Vagina (tissue), 2 donors: Measurements from ENCODE around the gene TEX26. TPM values are rescaled to one million over a fixed set of nuclear protein-coding genes. Genes with fewer than 3 reads are reported as not detected.

Source experiments
- DNase-seq, 2 donors: peaks; one replicate each; pipeline ENCODE4 v3.0.0-alpha.2; 2017; ENCODE audit errors: extremely low spot score in 2 of 2
- H3K27ac ChIP-seq: fragments of 200-600 bp; sonication (generic); one replicate; pipeline ENCODE4 v1.5.1; 2019
- H3K27me3 ChIP-seq: fragments of 200-600 bp; sonication (generic); one replicate; pipeline ENCODE4 v1.5.1; 2019
- H3K36me3 ChIP-seq, 2 donors: fragments of 200-600 bp; sonication (generic); one replicate each; pipeline ENCODE4 v1.5.1; 2017 to 2019
- H3K4me1 ChIP-seq: fragments of 200-600 bp; sonication (generic); one replicate; pipeline ENCODE4 v1.5.1; 2019
- H3K4me3 ChIP-seq, 2 donors: fragments of 200-600 bp; sonication (generic); 1 replicate in 1 of 2; 2 replicates in 1 of 2; pipeline ENCODE4 v1.5.1; 2016 to 2019
- H3K9me3 ChIP-seq: fragments of 200-600 bp; sonication (generic); one replicate; pipeline ENCODE4 v1.5.1; 2019
- POLR2A ChIP-seq, 2 donors: fragments of 450-650 bp; IDR thresholded peaks; one replicate each; pipeline ENCODE4 v1.6.1; 2017; ENCODE audit warnings: antibody characterized with exemption in 2 of 2, mild to moderate bottlenecking in 2 of 2, moderate library complexity in 2 of 2
- POLR2AphosphoS5 ChIP-seq, 2 donors: sonication (generic); formaldehyde crosslinking; IDR thresholded peaks; one replicate each; pipeline ENCODE4 v1.9.0; 2017; ENCODE audit warnings: antibody characterized with exemption in 2 of 2, mild to moderate bottlenecking in 2 of 2, low read depth in 1 of 2; ENCODE audit not compliant: insufficient read depth in 1 of 2
- intact Hi-C: fragments of 100-400 bp; cut with DNase I; formaldehyde crosslinking; loops from one replicate; pipeline ENCODE4 v1.15.1; 2023
- total RNA-seq: library from RNA; depleted of rRNA; stranded (reverse); fragments of >200 nt; gene quantifications from one replicate; pipeline ENCODE4 v1.2.3, GENCODE V29; 2016
- TF ChIP-seq, protein P1 (sequence below), 3 experiments: fragments of 450-650 bp in 2 of 3; fragments of 200-600 bp in 1 of 3; sonication (generic) in 1 of 3; IDR thresholded peaks; one replicate each; pipeline ENCODE4 v1.5.1; 2017 to 2019; ENCODE audit warnings: antibody characterized with exemption in 3 of 3, mild to moderate bottlenecking in 2 of 3, moderate library complexity in 2 of 3

The TEX26 gene
- total RNA-seq, 1 donor from 2014 or later: not detected

DNA sequence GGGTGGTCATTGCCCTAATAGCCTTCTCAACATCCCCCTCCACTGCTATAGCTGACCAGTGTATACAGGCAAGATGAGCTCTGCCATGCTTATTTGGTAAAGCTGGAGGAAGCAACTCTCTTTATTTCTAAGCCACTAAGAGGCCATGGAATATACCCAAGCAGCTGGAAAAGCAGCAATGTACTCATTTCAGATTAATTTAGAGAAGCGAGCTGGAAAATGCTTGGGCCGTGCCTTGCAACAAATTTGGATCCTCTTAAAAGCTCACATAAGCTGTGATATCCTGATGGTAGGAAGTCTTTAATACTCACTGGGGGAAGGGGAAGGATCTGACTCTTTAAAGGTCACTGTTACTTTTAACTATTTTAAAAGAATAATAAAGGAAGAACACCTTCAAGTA is 77.8 kb downstream of the TEX26 start:
- H3K36me3 ChIP-seq: no peaks in the 10 kb centered on the region
- no peak for TF ChIP-seq POLR2A (IDR thresholded peaks at IDR 0.05)
- TF ChIP-seq, protein P1, sequence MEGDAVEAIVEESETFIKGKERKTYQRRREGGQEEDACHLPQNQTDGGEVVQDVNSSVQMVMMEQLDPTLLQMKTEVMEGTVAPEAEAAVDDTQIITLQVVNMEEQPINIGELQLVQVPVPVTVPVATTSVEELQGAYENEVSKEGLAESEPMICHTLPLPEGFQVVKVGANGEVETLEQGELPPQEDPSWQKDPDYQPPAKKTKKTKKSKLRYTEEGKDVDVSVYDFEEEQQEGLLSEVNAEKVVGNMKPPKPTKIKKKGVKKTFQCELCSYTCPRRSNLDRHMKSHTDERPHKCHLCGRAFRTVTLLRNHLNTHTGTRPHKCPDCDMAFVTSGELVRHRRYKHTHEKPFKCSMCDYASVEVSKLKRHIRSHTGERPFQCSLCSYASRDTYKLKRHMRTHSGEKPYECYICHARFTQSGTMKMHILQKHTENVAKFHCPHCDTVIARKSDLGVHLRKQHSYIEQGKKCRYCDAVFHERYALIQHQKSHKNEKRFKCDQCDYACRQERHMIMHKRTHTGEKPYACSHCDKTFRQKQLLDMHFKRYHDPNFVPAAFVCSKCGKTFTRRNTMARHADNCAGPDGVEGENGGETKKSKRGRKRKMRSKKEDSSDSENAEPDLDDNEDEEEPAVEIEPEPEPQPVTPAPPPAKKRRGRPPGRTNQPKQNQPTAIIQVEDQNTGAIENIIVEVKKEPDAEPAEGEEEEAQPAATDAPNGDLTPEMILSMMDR (IDR thresholded peaks at IDR 0.05): no peak
- no peak for TF ChIP-seq POLR2AphosphoS5 (IDR thresholded peaks at IDR 0.05; ENCODE audit: insufficient read depth in 1 of 2, low read depth in 1 of 2)
- H3K27me3 ChIP-seq: no peaks in the 10 kb centered on the region

DNA sequence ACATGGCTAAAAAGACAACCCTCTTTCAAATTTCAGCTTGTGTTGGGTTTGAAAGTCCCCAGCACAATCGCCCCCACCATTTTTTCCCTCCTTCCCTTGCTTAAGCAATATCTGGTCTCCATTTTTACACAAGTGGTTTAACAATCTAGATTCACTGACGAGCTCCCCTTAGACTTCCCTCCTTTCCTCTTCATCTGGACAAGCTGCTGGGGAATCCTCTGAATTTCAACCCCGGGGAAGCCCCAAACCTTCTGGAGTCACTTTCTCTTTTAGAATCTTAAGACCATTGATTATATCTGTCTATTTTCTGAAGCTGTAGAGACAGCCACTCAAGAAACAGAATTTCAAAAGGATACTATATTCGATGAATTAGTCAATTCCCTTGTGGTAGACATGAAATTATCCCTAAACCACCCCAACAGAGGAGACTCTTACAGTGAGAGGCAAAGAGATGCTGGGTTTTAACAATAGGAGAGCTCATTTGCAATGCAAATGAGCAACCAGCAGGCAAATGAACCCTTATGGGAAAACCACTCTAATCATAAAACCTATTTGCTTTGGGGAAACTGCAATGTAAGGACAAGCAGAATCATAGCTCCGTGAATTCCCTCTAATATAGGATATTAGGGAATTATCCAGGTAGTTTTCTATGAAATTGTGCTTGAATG is 78.9 kb downstream of the TEX26 start:
- Histone ChIP-seq H3K4me1 (no peaks in the 10 kb centered on the region), H3K27ac (no peak overlapping the region), H3K36me3 (no peaks in the 10 kb centered on the region), H3K9me3 (no peaks in the 10 kb centered on the region), H3K4me3 (no peak overlapping the region), H3K27me3 (no peaks in the 10 kb centered on the region)
- no peak for DNase-seq
- TF ChIP-seq, protein P1 (IDR thresholded peaks at IDR 0.05): no peak
- TF ChIP-seq POLR2A (IDR thresholded peaks at IDR 0.05) (no peak), POLR2AphosphoS5 (IDR thresholded peaks at IDR 0.05; ENCODE audit: insufficient read depth in 1 of 2, low read depth in 1 of 2) (no peak)
- intact Hi-C loops: no loop called here

More for the DNA sequence above, 77.8 kb downstream of the TEX26 start:
- Histone ChIP-seq H3K4me3 (no peak overlapping the region), H3K9me3 (no peaks in the 10 kb centered on the region), H3K4me1 (no peaks in the 10 kb centered on the region), H3K27ac (no peak overlapping the region)
- intact Hi-C loops: no loop called here
- DNase-seq: no peak

DNA sequence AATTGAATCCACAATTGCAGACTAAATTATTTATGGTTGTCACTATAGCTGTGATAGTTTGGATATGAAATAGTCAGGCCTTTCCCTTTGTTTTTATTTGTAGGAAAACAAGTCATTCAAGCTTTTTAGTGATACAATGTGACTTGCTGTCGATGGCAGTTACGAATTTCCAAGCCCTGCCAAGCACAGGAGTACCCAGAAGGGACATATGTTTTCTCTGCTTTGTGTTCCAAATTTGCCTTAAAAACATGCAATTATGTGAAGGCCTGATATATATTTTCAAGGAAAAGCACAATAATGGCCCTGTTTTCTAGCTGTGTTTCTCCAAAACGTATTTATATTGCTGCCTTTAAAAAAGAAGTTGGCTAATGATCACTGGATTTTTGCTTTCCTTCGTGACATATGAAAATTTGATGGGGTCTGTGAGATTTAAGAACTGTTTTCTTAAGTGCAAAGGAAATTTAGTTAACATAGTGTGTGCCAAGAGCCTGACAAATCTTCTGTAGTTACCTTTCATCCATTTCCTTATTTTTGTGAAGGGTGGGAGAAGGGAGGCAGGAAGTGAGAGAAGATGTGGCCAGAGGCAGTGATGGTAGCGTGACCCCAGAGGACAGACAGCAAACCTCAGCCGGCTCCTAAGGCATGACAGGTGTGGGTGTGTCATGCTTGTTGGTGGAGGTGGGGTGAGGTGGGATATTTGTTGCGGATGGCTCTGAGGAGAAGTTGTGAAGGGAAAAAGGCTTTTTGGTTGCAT is 79.6 kb downstream of the TEX26 start:
- Histone ChIP-seq H3K4me1 (no peaks in the 10 kb centered on the region), H3K27me3 (no peaks in the 10 kb centered on the region), H3K9me3 (no peaks in the 10 kb centered on the region), H3K4me3 (no peak overlapping the region), H3K27ac (no peak overlapping the region), H3K36me3 (no peaks in the 10 kb centered on the region)
- TF ChIP-seq POLR2AphosphoS5 (IDR thresholded peaks at IDR 0.05; ENCODE audit: insufficient read depth in 1 of 2, low read depth in 1 of 2) (no peak), POLR2A (IDR thresholded peaks at IDR 0.05) (no peak)
- TF ChIP-seq, protein P1 (IDR thresholded peaks at IDR 0.05): no peak
- intact Hi-C loops: no loop called here
- DNase-seq: no peak

DNA sequence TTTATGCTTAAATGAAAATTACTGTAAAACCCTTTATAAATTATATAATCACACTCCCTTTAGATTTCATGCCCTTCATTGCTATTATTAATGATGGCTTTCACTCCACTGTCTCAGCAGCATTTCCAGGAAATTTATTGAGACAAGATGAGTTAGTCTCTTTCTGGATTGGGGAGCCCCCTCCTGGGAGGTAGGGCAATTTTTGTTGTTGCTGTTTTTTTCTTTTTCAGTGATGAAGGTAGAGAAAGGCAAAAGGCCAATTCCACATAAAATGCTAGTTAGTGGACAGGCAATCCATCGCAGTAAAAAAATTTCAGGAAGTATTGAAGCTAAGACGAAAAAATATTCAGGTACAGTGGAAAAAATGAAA is 80.2 kb downstream of the TEX26 start:
- no peak for DNase-seq
- Histone ChIP-seq H3K9me3 (no peaks in the 10 kb centered on the region), H3K36me3 (no peaks in the 10 kb centered on the region), H3K4me1 (no peaks in the 10 kb centered on the region), H3K4me3 (no peak overlapping the region), H3K27me3 (no peaks in the 10 kb centered on the region), H3K27ac (no peak overlapping the region)
- intact Hi-C loops: no loop called here
- TF ChIP-seq, protein P1 (IDR thresholded peaks at IDR 0.05): peak in 1 of 3 experiments; percentile 6
- no peak for TF ChIP-seq POLR2AphosphoS5 (IDR thresholded peaks at IDR 0.05; ENCODE audit: insufficient read depth in 1 of 2, low read depth in 1 of 2)
- TF ChIP-seq POLR2A (IDR thresholded peaks at IDR 0.05): no peak

DNA sequence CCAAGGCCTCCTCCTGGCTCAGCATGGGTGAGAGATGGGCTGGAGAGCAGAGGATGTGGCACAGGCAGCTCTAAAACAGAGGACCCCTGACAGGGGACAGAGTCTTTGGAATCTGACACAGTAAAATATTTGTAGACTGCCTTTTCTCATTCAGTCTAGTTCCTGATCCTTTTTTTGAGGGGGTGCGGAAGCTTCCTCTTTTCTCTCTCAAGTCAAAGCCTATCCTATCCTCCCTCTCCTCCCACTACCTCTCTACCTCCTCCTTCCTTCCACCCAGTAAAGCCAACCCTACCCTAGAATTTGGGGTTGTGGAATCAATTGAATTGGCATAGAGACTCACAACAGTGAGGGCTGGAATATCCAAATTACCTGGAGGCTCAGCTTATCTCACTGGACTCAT is 82.0 kb downstream of the TEX26 start:
- intact Hi-C loops: no loop called here
- TF ChIP-seq, protein P1 (IDR thresholded peaks at IDR 0.05): no peak
- no peak for TF ChIP-seq POLR2AphosphoS5 (IDR thresholded peaks at IDR 0.05; ENCODE audit: insufficient read depth in 1 of 2, low read depth in 1 of 2)
- no peak for TF ChIP-seq POLR2A (IDR thresholded peaks at IDR 0.05)
- no peaks in the 10 kb centered on the region for H3K9me3 ChIP-seq
- no peak for DNase-seq
- H3K4me3 ChIP-seq: no peak overlapping the region
- H3K27ac ChIP-seq: no peak overlapping the region
- no peaks in the 10 kb centered on the region for H3K36me3 ChIP-seq
- H3K4me1 ChIP-seq: no peaks in the 10 kb centered on the region
- H3K27me3 ChIP-seq: no peaks in the 10 kb centered on the region
